Measurements from ENCODE around the gene CLDN6. TPM values are rescaled to one million over a fixed set of nuclear protein-coding genes. Genes with fewer than 3 reads are reported as not detected.
A peak's percentile ranks its signal among the peaks of the same experiment; 100 is the strongest.

The CLDN6 gene
- total and polyA plus RNA-seq, 2 of the 13 experiments (the other 11 are each of a cell fraction or from before 2014, with no cell fraction given), result 5.9 to 7.6 TPM

- TF ChIP-seq ZBTB39 (CRISPR knock-in tag; IDR thresholded peaks at IDR 0.05) (no peak), SRY (CRISPR knock-in tag; IDR thresholded peaks at IDR 0.05) (no peak), ZNF362 (CRISPR knock-in tag; IDR thresholded peaks at IDR 0.05; ENCODE audit: borderline replicate concordance) (no peak), TP53 (CRISPR knock-in tag; conservative IDR thresholded peaks at IDR 0.05) (no peak), KMT2A (CRISPR knock-in tag; IDR thresholded peaks at IDR 0.05) (no peak; the same call in 1 of the 2 replicates), TRAFD1 (CRISPR knock-in tag; IDR thresholded peaks at IDR 0.05; ENCODE audit: borderline replicate concordance) (no peak), SMAD3 (CRISPR knock-in tag; IDR thresholded peaks at IDR 0.05) (no peak), BRF2 (CRISPR knock-in tag; IDR thresholded peaks at IDR 0.05) (no peak), ZFP90 (CRISPR knock-in tag; IDR thresholded peaks at IDR 0.05; ENCODE audit: borderline replicate concordance) (no peak), ZNF382 (CRISPR knock-in tag; IDR thresholded peaks at IDR 0.05; ENCODE audit: borderline replicate concordance) (no peak), TEAD3 (CRISPR knock-in tag; optimal IDR thresholded peaks at IDR 0.05; ENCODE audit: borderline replicate concordance) (peak; percentile 23), KLF11 (CRISPR knock-in tag; IDR thresholded peaks at IDR 0.05) (no peak), GABPB1 (CRISPR knock-in tag; IDR thresholded peaks at IDR 0.05) (0 out of 2 replicates have a peak, but pooled peaks have one; percentile 15), ETS1 (CRISPR knock-in tag; IDR thresholded peaks at IDR 0.05) (no peak), ZNF3 (CRISPR knock-in tag; IDR thresholded peaks at IDR 0.05) (no peak), MXD1 (CRISPR knock-in tag; IDR thresholded peaks at IDR 0.05) (no peak), XBP1 (CRISPR knock-in tag; IDR thresholded peaks at IDR 0.05) (no peak), ZNF773 (CRISPR knock-in tag; IDR thresholded peaks at IDR 0.05; ENCODE audit: borderline replicate concordance) (no peak), ZFP1 (CRISPR knock-in tag; IDR thresholded peaks at IDR 0.05) (no peak), NFKB2 (CRISPR knock-in tag; IDR thresholded peaks at IDR 0.05; ENCODE audit: borderline replicate concordance) (no peak), ZNF7 (CRISPR knock-in tag; IDR thresholded peaks at IDR 0.05) (no peak), TCF12 (IDR thresholded peaks at IDR 0.05) (no peak), TCF12 (CRISPR knock-in tag; IDR thresholded peaks at IDR 0.05) (no peak)
Measured at GRCh38 chr16:3009568-3010390, 8.2 kb downstream of the CLDN6 start (continued).
